GM12878 (cell line): Measurements from ENCODE around the gene SH2D5. TPM values are rescaled to one million over a fixed set of nuclear protein-coding genes. Genes with fewer than 3 reads are reported as not detected.

Experiments used
- ATAC-seq: fragments of 200-7000 bp; cut with Tn5 transposase; 3 replicates; pipeline ENCODE4 v1.9.1; 2020; ENCODE audit warnings: mild to moderate bottlenecking, moderate library complexity
- BruUV-seq: library from RNA; stranded (reverse); fragments of 400-500 nt; replicated peaks from 2 replicates; lab custom pipeline; 2021; lab: Mats Ljungman, UMichigan
- CTCF ChIA-PET: fragments of 300-600 bp; sonication (Branson Sonifier 250); formaldehyde crosslinking; extraction: SDS; loops from one replicate; lab custom pipeline; 2021; ENCODE audit warnings: inconsistent platforms; lab: Yijun Ruan, JAX
- POLR2A ChIA-PET: fragments of 350-600 bp; formaldehyde crosslinking; extraction: SDS; loops from one replicate; lab custom pipeline; 2021; ENCODE audit warnings: inconsistent platforms; lab: Charles Lee
- RAD21 ChIA-PET: fragments of 300-600 bp; sonication (Branson Sonifier 250); formaldehyde crosslinking; loops from one replicate; lab custom pipeline; 2023; ENCODE audit warnings: antibody characterized with exemption; ENCODE audit not compliant: unreplicated experiment; lab: Charles Lee
- SMC1A ChIA-PET: fragments of 300-600 bp; sonication (Branson Sonifier 250); formaldehyde crosslinking; loops from one replicate; lab custom pipeline; 2023; ENCODE audit not compliant: unreplicated experiment, uncharacterized antibody; lab: Charles Lee
- DNase-seq: peaks from one replicate; pipeline ENCODE4 v3.0.0-alpha.2; 2011; ENCODE audit warnings: low read depth, low spot score
- FAIRE-seq: peaks from 3 replicates; lab custom pipeline; 2011; peaks lifted over from hg19 to GRCh38; lab: Jason Lieb, UNC
- H2AFZ ChIP-seq: 2 replicates; pipeline ENCODE4 v1.6.0; 2011; ENCODE audit warnings: low read depth, low read length, control low read depth; ENCODE audit not compliant: control insufficient read depth
- H3K27ac ChIP-seq: 2 replicates; pipeline ENCODE4 v1.5.1; 2011; ENCODE audit warnings: control low read depth; ENCODE audit not compliant: control insufficient read depth, insufficient read depth
- H3K27me3 ChIP-seq, 2 experiments: replicated peaks in 1 of 2; 2 replicates each; pipeline versions ENCODE4 v1.6.0 to v1.6.1; 2011; ENCODE audit warnings: low read length in 1 of 2; ENCODE audit not compliant: control insufficient read depth in 2 of 2, insufficient read depth in 2 of 2
- H3K36me3 ChIP-seq, 2 experiments: 2 replicates each; pipeline ENCODE4 v1.5.1; 2011; ENCODE audit warnings: low read length in 1 of 2; ENCODE audit not compliant: control insufficient read depth in 2 of 2, insufficient read depth in 2 of 2
- H3K4me1 ChIP-seq: 2 replicates; pipeline ENCODE4 v1.6.1; 2011; ENCODE audit warnings: mild to moderate bottlenecking, low read length, moderate library complexity, mixed read lengths; ENCODE audit not compliant: control insufficient read depth, insufficient read depth
- H3K4me2 ChIP-seq: 2 replicates; pipeline ENCODE4 v1.6.0; 2011; ENCODE audit warnings: control low read depth; ENCODE audit not compliant: control insufficient read depth, insufficient read depth
- H3K4me3 ChIP-seq: fragments of 200-600 bp; sonication (generic); 2 replicates; pipeline ENCODE4 v1.5.1; 2016
- H3K79me2 ChIP-seq: 2 replicates; pipeline ENCODE4 v1.6.0; 2011; ENCODE audit warnings: low read length; ENCODE audit not compliant: control insufficient read depth, insufficient read depth
- H3K9ac ChIP-seq: 2 replicates; pipeline ENCODE4 v1.8.0; 2011; ENCODE audit warnings: low read length, control low read depth, mixed read lengths; ENCODE audit not compliant: control insufficient read depth, insufficient read depth
- H3K9me3 ChIP-seq: replicated peaks from 3 replicates; pipeline ENCODE4 v1.5.1; 2011; ENCODE audit warnings: mild to moderate bottlenecking, low read length; ENCODE audit not compliant: control insufficient read depth, insufficient read depth
- H4K20me1 ChIP-seq: 2 replicates; pipeline ENCODE4 v1.6.0; 2011; ENCODE audit not compliant: control insufficient read depth, insufficient read depth
- CBFB ChIP-seq: IDR thresholded peaks from 2 replicates; pipeline ENCODE4 v1.6.1; 2016; ENCODE audit warnings: antibody characterized with exemption, low read depth
- ETV6 ChIP-seq, 2 experiments: fragments of 450-650 bp in 1 of 2; IDR thresholded peaks in 1 of 2; conservative IDR thresholded peaks in 1 of 2; 2 replicates each; pipeline ENCODE4 v1.6.1; 2014; ENCODE audit warnings: antibody characterized with exemption in 1 of 2, borderline replicate concordance in 1 of 2, low read depth in 1 of 2, mild to moderate bottlenecking in 1 of 2, moderate library complexity in 1 of 2
- IRF4 ChIP-seq: IDR thresholded peaks from 2 replicates; pipeline ENCODE4 v1.6.1; 2011; ENCODE audit warnings: low read depth, low read length
- LARP7 ChIP-seq: fragments of 450-650 bp; IDR thresholded peaks from 2 replicates; pipeline ENCODE4 v1.6.1; 2017; ENCODE audit warnings: mild to moderate bottlenecking
- MTA2 ChIP-seq: fragments of 450-650 bp; IDR thresholded peaks from 2 replicates; pipeline ENCODE4 v1.6.1; 2016; ENCODE audit warnings: low read depth, mild to moderate bottlenecking, moderate library complexity
- MTA3 ChIP-seq: IDR thresholded peaks from 2 replicates; pipeline ENCODE4 v1.6.1; 2012; ENCODE audit warnings: low read length, inconsistent platforms, borderline replicate concordance
- RFX5 ChIP-seq: IDR thresholded peaks from 2 replicates; pipeline ENCODE4 v1.6.1; 2011; ENCODE audit warnings: low read depth, low read length, improper control_type of control experiment
- SMC3 ChIP-seq: IDR thresholded peaks from 2 replicates; pipeline ENCODE4 v1.6.1; 2011; ENCODE audit warnings: low read length, improper control_type of control experiment, borderline replicate concordance
- SP1 ChIP-seq: IDR thresholded peaks from one replicate; pipeline ENCODE4 v1.6.1; 2011; ENCODE audit warnings: low read depth, low read length
- ZNF274 ChIP-seq: IDR thresholded peaks from one replicate; pipeline ENCODE4 v1.8.0; 2011; ENCODE audit not compliant: insufficient read length, insufficient read depth
- WGBS: methylation state at CpG from one replicate; pipeline ENCODE4 v1.1.6; 2016; ENCODE audit warnings: low lambda C conversion rate; ENCODE audit not compliant: insufficient replicate concordance, insufficient coverage; ENCODE audit errors: missing lambda C conversion rate; 5-methylcytosine and 5-hydroxymethylcytosine counted together
- in situ Hi-C: fragments of 300-500 bp; cut with MboI; formaldehyde crosslinking; loops from 9 replicates; pipeline ENCODE4 v1.14.3; 2018; ENCODE audit warnings: mixed read lengths
- intact Hi-C: fragments of 100-400 bp; cut with micrococcal nuclease; formaldehyde crosslinking; loops from one replicate; pipeline ENCODE4 v1.14.2; 2022; ENCODE audit not compliant: unreplicated experiment
- polyA plus RNA-seq, 11 experiments: library from polyadenylated mRNA; depleted of rRNA in 4 of 11; unstranded in 6 of 11; stranded (reverse) in 5 of 11; fragments of >200 nt; fragmentation: Nextera tagmentation in 4 of 11; fragmentation: Illumina TruSeq in 1 of 11; extraction: Ambion mirVana in 4 of 11; extraction: Trizol in 1 of 11; gene quantifications; 1 replicate in 1 of 11; 2 replicates in 10 of 11; pipeline versions ENCODE4 v1.2.1 to v1.2.3, GENCODE V29; 2011 to 2016; ENCODE audit warnings: inconsistent platforms in 2 of 11, missing spikeins in 2 of 11, low read depth in 1 of 11
- total RNA-seq, 4 experiments: library from RNA; depleted of rRNA in 3 of 4; stranded (reverse); fragments of >200 nt in 3 of 4; fragmentation: Illumina TruSeq in 1 of 4; extraction: Trizol in 1 of 4; gene quantifications; 2 replicates each; pipeline versions ENCODE4 v1.2.1 to v1.2.3, GENCODE V29; 2013 to 2021
- TF ChIP-seq, protein P1 (sequence below): IDR thresholded peaks from 2 replicates; pipeline ENCODE4 v1.6.1; 2011; ENCODE audit warnings: borderline replicate concordance, low read depth, mild to moderate bottlenecking, moderate library complexity, low read length; ENCODE audit not compliant: insufficient read depth, poor library complexity, severe bottlenecking
- TF ChIP-seq, protein P2 (sequence below): fragments of 450-650 bp; IDR thresholded peaks from 2 replicates; pipeline ENCODE4 v1.6.1; 2017; ENCODE audit warnings: mild to moderate bottlenecking, moderate library complexity
- TF ChIP-seq, protein P3 (sequence below): fragments of 450-650 bp; formaldehyde crosslinking; IDR thresholded peaks from 2 replicates; pipeline ENCODE4 v1.4.0; 2020; ENCODE audit warnings: mild to moderate bottlenecking, moderate library complexity
- TF ChIP-seq, protein P4 (sequence below): fragments of 450-650 bp; IDR thresholded peaks from 2 replicates; pipeline ENCODE4 v1.6.1; 2016; ENCODE audit warnings: mild to moderate bottlenecking

The SH2D5 gene
- total and polyA plus RNA-seq, 10 of the 15 experiments (the other 5 are each of a cell fraction or from before 2014, with no cell fraction given) = 0.03 to 0.62 (median 0.20) TPM; not detected in 3

DNA sequence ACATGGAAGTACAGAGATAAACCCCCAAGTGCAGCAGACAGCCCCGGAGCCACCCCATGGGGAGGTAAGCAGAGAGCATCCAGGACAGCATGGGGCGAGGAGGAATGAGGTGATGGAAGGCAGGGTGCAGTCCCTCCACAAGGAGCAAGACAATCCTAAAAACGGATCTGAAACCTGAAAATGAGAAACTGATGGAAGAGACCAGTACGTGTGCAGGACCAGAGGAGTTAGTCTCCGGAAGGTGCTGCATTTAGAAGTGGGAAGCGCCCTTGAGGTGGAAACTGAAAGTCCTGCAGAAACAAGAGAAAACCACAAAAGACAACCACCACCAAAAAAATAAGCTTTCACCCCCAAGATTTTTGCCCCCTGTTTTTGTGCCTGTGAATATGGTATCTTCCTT lies 53.9 kb downstream of the SH2D5 start:
- POLR2A ChIA-PET = interaction anchor here (0.6 kb wide), 1 partner anchor 581 kb away, joined by 4 read pairs; no protein-coding TSS in a partner anchor
- no peak overlapping the region for H3K9ac ChIP-seq
- CTCF ChIA-PET = interaction anchor here (0.6 to 3.2 kb wide), 2 partner anchors 18 to 1434 kb away, joined by 3 to 13 read pairs; no protein-coding TSS in a partner anchor
- TF ChIP-seq, protein P1, sequence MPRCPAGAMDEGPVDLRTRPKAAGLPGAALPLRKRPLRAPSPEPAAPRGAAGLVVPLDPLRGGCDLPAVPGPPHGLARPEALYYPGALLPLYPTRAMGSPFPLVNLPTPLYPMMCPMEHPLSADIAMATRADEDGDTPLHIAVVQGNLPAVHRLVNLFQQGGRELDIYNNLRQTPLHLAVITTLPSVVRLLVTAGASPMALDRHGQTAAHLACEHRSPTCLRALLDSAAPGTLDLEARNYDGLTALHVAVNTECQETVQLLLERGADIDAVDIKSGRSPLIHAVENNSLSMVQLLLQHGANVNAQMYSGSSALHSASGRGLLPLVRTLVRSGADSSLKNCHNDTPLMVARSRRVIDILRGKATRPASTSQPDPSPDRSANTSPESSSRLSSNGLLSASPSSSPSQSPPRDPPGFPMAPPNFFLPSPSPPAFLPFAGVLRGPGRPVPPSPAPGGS = peak; percentile 41
- no peak for TF ChIP-seq SP1
- TF ChIP-seq ETV6 (conservative IDR thresholded peaks at IDR 0.05 in 1 of 2, IDR thresholded peaks at IDR 0.05 in 1 of 2; ENCODE audit: borderline replicate concordance in 1 of 2, low read depth in 1 of 2) = peak in 1 of 2 experiments; percentile 85; a peak in 2 of 4 replicates
- TF ChIP-seq MTA3 = peak; percentile 81; the same call in 1 of the 2 replicates
- TF ChIP-seq, protein P2, sequence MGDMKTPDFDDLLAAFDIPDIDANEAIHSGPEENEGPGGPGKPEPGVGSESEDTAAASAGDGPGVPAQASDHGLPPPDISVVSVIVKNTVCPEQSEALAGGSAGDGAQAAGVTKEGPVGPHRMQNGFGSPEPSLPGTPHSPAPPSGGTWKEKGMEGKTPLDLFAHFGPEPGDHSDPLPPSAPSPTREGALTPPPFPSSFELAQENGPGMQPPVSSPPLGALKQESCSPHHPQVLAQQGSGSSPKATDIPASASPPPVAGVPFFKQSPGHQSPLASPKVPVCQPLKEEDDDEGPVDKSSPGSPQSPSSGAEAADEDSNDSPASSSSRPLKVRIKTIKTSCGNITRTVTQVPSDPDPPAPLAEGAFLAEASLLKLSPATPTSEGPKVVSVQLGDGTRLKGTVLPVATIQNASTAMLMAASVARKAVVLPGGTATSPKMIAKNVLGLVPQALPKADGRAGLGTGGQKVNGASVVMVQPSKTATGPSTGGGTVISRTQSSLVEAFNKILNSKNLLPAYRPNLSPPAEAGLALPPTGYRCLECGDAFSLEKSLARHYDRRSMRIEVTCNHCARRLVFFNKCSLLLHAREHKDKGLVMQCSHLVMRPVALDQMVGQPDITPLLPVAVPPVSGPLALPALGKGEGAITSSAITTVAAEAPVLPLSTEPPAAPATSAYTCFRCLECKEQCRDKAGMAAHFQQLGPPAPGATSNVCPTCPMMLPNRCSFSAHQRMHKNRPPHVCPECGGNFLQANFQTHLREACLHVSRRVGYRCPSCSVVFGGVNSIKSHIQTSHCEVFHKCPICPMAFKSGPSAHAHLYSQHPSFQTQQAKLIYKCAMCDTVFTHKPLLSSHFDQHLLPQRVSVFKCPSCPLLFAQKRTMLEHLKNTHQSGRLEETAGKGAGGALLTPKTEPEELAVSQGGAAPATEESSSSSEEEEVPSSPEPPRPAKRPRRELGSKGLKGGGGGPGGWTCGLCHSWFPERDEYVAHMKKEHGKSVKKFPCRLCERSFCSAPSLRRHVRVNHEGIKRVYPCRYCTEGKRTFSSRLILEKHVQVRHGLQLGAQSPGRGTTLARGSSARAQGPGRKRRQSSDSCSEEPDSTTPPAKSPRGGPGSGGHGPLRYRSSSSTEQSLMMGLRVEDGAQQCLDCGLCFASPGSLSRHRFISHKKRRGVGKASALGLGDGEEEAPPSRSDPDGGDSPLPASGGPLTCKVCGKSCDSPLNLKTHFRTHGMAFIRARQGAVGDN = no peak
- TF ChIP-seq CBFB = peak; percentile 90; the same call in 1 of the 2 replicates
- TF ChIP-seq, protein P3, sequence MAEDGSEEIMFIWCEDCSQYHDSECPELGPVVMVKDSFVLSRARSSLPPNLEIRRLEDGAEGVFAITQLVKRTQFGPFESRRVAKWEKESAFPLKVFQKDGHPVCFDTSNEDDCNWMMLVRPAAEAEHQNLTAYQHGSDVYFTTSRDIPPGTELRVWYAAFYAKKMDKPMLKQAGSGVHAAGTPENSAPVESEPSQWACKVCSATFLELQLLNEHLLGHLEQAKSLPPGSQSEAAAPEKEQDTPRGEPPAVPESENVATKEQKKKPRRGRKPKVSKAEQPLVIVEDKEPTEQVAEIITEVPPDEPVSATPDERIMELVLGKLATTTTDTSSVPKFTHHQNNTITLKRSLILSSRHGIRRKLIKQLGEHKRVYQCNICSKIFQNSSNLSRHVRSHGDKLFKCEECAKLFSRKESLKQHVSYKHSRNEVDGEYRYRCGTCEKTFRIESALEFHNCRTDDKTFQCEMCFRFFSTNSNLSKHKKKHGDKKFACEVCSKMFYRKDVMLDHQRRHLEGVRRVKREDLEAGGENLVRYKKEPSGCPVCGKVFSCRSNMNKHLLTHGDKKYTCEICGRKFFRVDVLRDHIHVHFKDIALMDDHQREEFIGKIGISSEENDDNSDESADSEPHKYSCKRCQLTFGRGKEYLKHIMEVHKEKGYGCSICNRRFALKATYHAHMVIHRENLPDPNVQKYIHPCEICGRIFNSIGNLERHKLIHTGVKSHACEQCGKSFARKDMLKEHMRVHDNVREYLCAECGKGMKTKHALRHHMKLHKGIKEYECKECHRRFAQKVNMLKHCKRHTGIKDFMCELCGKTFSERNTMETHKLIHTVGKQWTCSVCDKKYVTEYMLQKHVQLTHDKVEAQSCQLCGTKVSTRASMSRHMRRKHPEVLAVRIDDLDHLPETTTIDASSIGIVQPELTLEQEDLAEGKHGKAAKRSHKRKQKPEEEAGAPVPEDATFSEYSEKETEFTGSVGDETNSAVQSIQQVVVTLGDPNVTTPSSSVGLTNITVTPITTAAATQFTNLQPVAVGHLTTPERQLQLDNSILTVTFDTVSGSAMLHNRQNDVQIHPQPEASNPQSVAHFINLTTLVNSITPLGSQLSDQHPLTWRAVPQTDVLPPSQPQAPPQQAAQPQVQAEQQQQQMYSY (CRISPR knock-in tag) = no peak
- peak; percentile 79 for TF ChIP-seq IRF4
- no peak for TF ChIP-seq RFX5
- no peak for TF ChIP-seq LARP7
- no peak for TF ChIP-seq ZNF274
- TF ChIP-seq SMC3 = no peak
- peak; percentile 60; the same call in 1 of the 2 replicates for TF ChIP-seq MTA2
- TF ChIP-seq, protein P4, sequence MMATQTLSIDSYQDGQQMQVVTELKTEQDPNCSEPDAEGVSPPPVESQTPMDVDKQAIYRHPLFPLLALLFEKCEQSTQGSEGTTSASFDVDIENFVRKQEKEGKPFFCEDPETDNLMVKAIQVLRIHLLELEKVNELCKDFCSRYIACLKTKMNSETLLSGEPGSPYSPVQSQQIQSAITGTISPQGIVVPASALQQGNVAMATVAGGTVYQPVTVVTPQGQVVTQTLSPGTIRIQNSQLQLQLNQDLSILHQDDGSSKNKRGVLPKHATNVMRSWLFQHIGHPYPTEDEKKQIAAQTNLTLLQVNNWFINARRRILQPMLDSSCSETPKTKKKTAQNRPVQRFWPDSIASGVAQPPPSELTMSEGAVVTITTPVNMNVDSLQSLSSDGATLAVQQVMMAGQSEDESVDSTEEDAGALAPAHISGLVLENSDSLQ = no peak

More for the DNA sequence above, 53.9 kb downstream of the SH2D5 start:
- ATAC-seq = peak; percentile 89
- H3K4me3 ChIP-seq = peak overlapping the region; percentile 41; the same call in 1 of the 2 replicates
- RAD21 ChIA-PET = no interaction called here
- SMC1A ChIA-PET = interaction anchor here (0.8 kb wide), 1 partner anchor 19 kb away, joined by 3 read pairs; no protein-coding TSS in a partner anchor
- BruUV-seq = no TSS peak
- in situ Hi-C loops = no loop called here
- H3K27me3 ChIP-seq = peaks cover 2 to 3% of the 10 kb centered on the region in 2 experiments
- peak overlapping the region; percentile 63; the same call in 1 of the 2 replicates for H3K4me2 ChIP-seq
- WGBS = 2% methylated on average over 6 of the region's 6 CpGs
- intact Hi-C loops = no loop called here
- peak; percentile 57 for DNase-seq
- H3K79me2 ChIP-seq = no peaks in the 10 kb centered on the region
- H3K27ac ChIP-seq = no peak overlapping the region
- H2AFZ ChIP-seq = no peak overlapping the region
- peak; percentile 92 for FAIRE-seq
- no peaks in the 10 kb centered on the region for H4K20me1 ChIP-seq
- peaks cover 2% of the 10 kb centered on the region; the same call in 2 of the 3 replicates for H3K9me3 ChIP-seq
- no peaks in the 10 kb centered on the region for H3K36me3 ChIP-seq
- peaks cover 7% of the 10 kb centered on the region for H3K4me1 ChIP-seq
